IMR-90 (cell line): ENCODE data around the gene PSRC1. TPM values are rescaled to one million over a fixed set of nuclear protein-coding genes. Genes with fewer than 3 reads are reported as not detected.
A peak's percentile ranks its signal among the peaks of the same experiment; 100 is the strongest.

Experiments used
- ATAC-seq: fragments of 200-7000 bp; cut with Tn5 transposase; 2 replicates; pipeline ENCODE4 v1.9.1; 2020; ENCODE audit warnings: low read depth, mild to moderate bottlenecking, moderate library complexity
- BruUV-seq: library from RNA; stranded (reverse); fragments of 400-500 nt; replicated peaks from 2 replicates; lab custom pipeline; 2021; lab: Mats Ljungman, UMichigan
- CTCF ChIA-PET: fragments of 300-600 bp; formaldehyde crosslinking; extraction: SDS; loops from one replicate; lab custom pipeline; 2021; ENCODE audit warnings: antibody characterized with exemption; lab: Yijun Ruan, JAX
- POLR2A ChIA-PET: fragments of 300-600 bp; sonication (Branson Sonifier 250); formaldehyde crosslinking; loops from one replicate; lab custom pipeline; 2022; ENCODE audit warnings: antibody characterized with exemption; ENCODE audit not compliant: unreplicated experiment; lab: Charles Lee
- DNase-seq: peaks from one replicate; pipeline ENCODE4 v3.0.0; 2013
- H2AFZ ChIP-seq: replicated peaks from 2 replicates; pipeline ENCODE3; 2013; ENCODE audit warnings: low read length, mild to moderate bottlenecking; ENCODE audit not compliant: poor library complexity
- H2AK5ac ChIP-seq: 2 replicates; pipeline ENCODE4 v1.6.1; 2013; ENCODE audit warnings: low read depth, low read length, inconsistent platforms
- H2AK9ac ChIP-seq: replicated peaks from 2 replicates; pipeline ENCODE3; 2013; ENCODE audit warnings: mild to moderate bottlenecking, low read depth, low read length, moderate library complexity; ENCODE audit not compliant: poor library complexity
- H2BK120ac ChIP-seq: 2 replicates; pipeline ENCODE4 v1.6.1; 2013; ENCODE audit warnings: low read depth, low read length, inconsistent platforms
- H2BK15ac ChIP-seq: 3 replicates; pipeline ENCODE4 v1.6.1; 2013; ENCODE audit warnings: low read depth, low read length, inconsistent platforms
- H2BK20ac ChIP-seq: 2 replicates; pipeline ENCODE4 v1.6.1; 2013; ENCODE audit warnings: low read depth, mild to moderate bottlenecking, inconsistent platforms, low read length, moderate library complexity
- H2BK5ac ChIP-seq: 2 replicates; pipeline ENCODE4 v1.6.1; 2013; ENCODE audit warnings: mild to moderate bottlenecking, low read depth, low read length, inconsistent platforms; ENCODE audit not compliant: poor library complexity, severe bottlenecking
- H3K14ac ChIP-seq: replicated peaks from 2 replicates; pipeline ENCODE4 v1.6.1; 2013; ENCODE audit warnings: low read depth, low read length, inconsistent platforms
- H3K18ac ChIP-seq: 2 replicates; pipeline ENCODE4 v1.6.1; 2013; ENCODE audit warnings: low read depth, low read length, control low read depth
- H3K23ac ChIP-seq: 2 replicates; pipeline ENCODE4 v1.6.1; 2013; ENCODE audit warnings: low read depth, low read length, inconsistent platforms
- H3K27ac ChIP-seq: 2 replicates; pipeline ENCODE4 v1.5.1; 2013; ENCODE audit warnings: mild to moderate bottlenecking, control low read depth, low read length; ENCODE audit not compliant: insufficient read depth
- H3K27me3 ChIP-seq: 2 replicates; pipeline ENCODE4 v1.6.1; 2013; ENCODE audit warnings: low read length; ENCODE audit not compliant: control insufficient read depth, insufficient read depth
- H3K36me3 ChIP-seq: 2 replicates; pipeline ENCODE4 v1.6.1; 2013; ENCODE audit warnings: low read length, mixed read lengths; ENCODE audit not compliant: control insufficient read depth, insufficient read depth
- H3K4ac ChIP-seq: 2 replicates; pipeline ENCODE4 v1.6.1; 2013; ENCODE audit warnings: low read depth, low read length, inconsistent platforms
- H3K4me1 ChIP-seq: 2 replicates; pipeline ENCODE4 v1.6.1; 2013; ENCODE audit warnings: low read length, mixed read lengths; ENCODE audit not compliant: control insufficient read depth, insufficient read depth
- H3K4me2 ChIP-seq: 2 replicates; pipeline ENCODE4 v1.6.1; 2013; ENCODE audit warnings: low read depth, mild to moderate bottlenecking, control low read depth, low read length, moderate library complexity
- H3K4me3 ChIP-seq: 2 replicates; pipeline ENCODE4 v1.5.1; 2013; ENCODE audit warnings: low read depth, mild to moderate bottlenecking, control low read depth, low read length, moderate library complexity; ENCODE audit not compliant: insufficient read depth
- H3K56ac ChIP-seq: 2 replicates; pipeline ENCODE4 v1.6.1; 2013; ENCODE audit warnings: low read length, inconsistent platforms; ENCODE audit not compliant: insufficient read depth; ENCODE audit errors: extremely low read depth
- H3K79me1 ChIP-seq, 2 experiments: 2 replicates each; pipeline ENCODE4 v1.6.1; 2013; ENCODE audit warnings: low read length in 2 of 2, inconsistent platforms in 1 of 2, low read depth in 1 of 2
- H3K9ac ChIP-seq: 2 replicates; pipeline ENCODE4 v1.6.1; 2013; ENCODE audit warnings: low read depth, low read length, control low read depth
- H3K9me1 ChIP-seq: 2 replicates; pipeline ENCODE4 v1.6.1; 2013; ENCODE audit warnings: low read length, inconsistent platforms; ENCODE audit not compliant: insufficient read depth
- H3K9me3 ChIP-seq: 2 replicates; pipeline ENCODE4 v1.6.1; 2013; ENCODE audit warnings: low read length; ENCODE audit not compliant: control insufficient read depth, insufficient read depth
- H4K20me1 ChIP-seq: 2 replicates; pipeline ENCODE4 v1.6.1; 2013; ENCODE audit warnings: low read length, inconsistent platforms; ENCODE audit not compliant: insufficient read depth
- H4K5ac ChIP-seq: 2 replicates; pipeline ENCODE4 v1.6.1; 2013; ENCODE audit warnings: mild to moderate bottlenecking, low read depth, low read length, control low read depth
- H4K8ac ChIP-seq, 2 experiments: 2 replicates each; pipeline ENCODE4 v1.6.1; 2013; ENCODE audit warnings: low read depth in 2 of 2, low read length in 2 of 2, control low read depth in 1 of 2, inconsistent platforms in 1 of 2
- H4K91ac ChIP-seq: 2 replicates; pipeline ENCODE4 v1.6.1; 2013; ENCODE audit warnings: low read depth, low read length, inconsistent platforms; ENCODE audit not compliant: insufficient read depth
- BHLHE40 ChIP-seq: fragments of 150-350 bp; IDR thresholded peaks from 2 replicates; pipeline ENCODE4 v1.6.1; 2016; ENCODE audit warnings: mild to moderate bottlenecking, low read depth, low read length
- CHD1 ChIP-seq: IDR thresholded peaks from 2 replicates; pipeline ENCODE4 v1.6.1; 2012; ENCODE audit warnings: low read depth, low read length, improper control_type of control experiment
- FOS ChIP-seq: fragments of 150-350 bp; IDR thresholded peaks from 2 replicates; pipeline ENCODE4 v1.6.1; 2016; ENCODE audit warnings: low read depth, low read length
- MAFK ChIP-seq: IDR thresholded peaks from 2 replicates; pipeline ENCODE4 v1.6.1; 2012; ENCODE audit warnings: low read depth, low read length, improper control_type of control experiment
- MXI1 ChIP-seq: IDR thresholded peaks from 2 replicates; pipeline ENCODE4 v1.6.1; 2012; ENCODE audit warnings: low read depth, mild to moderate bottlenecking, low read length, moderate library complexity, borderline replicate concordance
- POLR2A ChIP-seq: IDR thresholded peaks from 2 replicates; pipeline ENCODE4 v1.6.1; 2012; ENCODE audit warnings: mild to moderate bottlenecking, low read depth, low read length
- RFX5 ChIP-seq: IDR thresholded peaks from 2 replicates; pipeline ENCODE4 v1.8.0; 2012; ENCODE audit warnings: low read depth, mild to moderate bottlenecking, low read length, moderate library complexity
- WGBS, 2 experiments: methylation state at CpG; one replicate each; pipeline versions ENCODE4 v1.1.5 to v1.1.7; 2013; ENCODE audit warnings: missing lambda C conversion rate in 2 of 2; ENCODE audit not compliant: insufficient read length in 1 of 2; ENCODE audit errors: extremely low coverage in 2 of 2; 5-methylcytosine and 5-hydroxymethylcytosine counted together
- dilution Hi-C: fragments of 300-500 bp; cut with HindIII; formaldehyde crosslinking; loops from one replicate; pipeline ENCODE4 v1.14.3; 2018; ENCODE audit warnings: low sequenced_read_pairs; ENCODE audit not compliant: unreplicated experiment
- in situ Hi-C: fragments of 300-500 bp; cut with MboI; formaldehyde crosslinking; loops from 3 replicates; pipeline ENCODE4 v1.14.3; 2019; ENCODE audit warnings: low sequenced_read_pairs, inconsistent platforms, mixed read lengths
- intact Hi-C: fragments of 100-400 bp; cut with micrococcal nuclease; formaldehyde crosslinking; loops from 2 replicates; pipeline ENCODE4 v1.10.0; 2022
- polyA plus RNA-seq, 3 experiments: library from polyadenylated mRNA; depleted of rRNA; stranded (reverse); fragments of >200 nt; gene quantifications; 2 replicates each; pipeline ENCODE4 v1.2.3, GENCODE V29; 2012; ENCODE audit warnings: low replicate concordance in 1 of 3
- total RNA-seq: library from RNA; depleted of rRNA; stranded (reverse); fragments of >200 nt; gene quantifications from 2 replicates; pipeline ENCODE4 v1.2.3, GENCODE V29; 2012
- TF ChIP-seq, protein P1 (sequence below): fragments of 150-350 bp; IDR thresholded peaks from 2 replicates; pipeline ENCODE4 v1.6.1; 2016; ENCODE audit warnings: low read depth, mild to moderate bottlenecking, low read length, moderate library complexity, borderline replicate concordance

Gene PSRC1
- total and polyA plus RNA-seq, 2 of the 4 experiments (the other 2 are of a cell fraction), result 34.6 to 40.3 TPM

DNA sequence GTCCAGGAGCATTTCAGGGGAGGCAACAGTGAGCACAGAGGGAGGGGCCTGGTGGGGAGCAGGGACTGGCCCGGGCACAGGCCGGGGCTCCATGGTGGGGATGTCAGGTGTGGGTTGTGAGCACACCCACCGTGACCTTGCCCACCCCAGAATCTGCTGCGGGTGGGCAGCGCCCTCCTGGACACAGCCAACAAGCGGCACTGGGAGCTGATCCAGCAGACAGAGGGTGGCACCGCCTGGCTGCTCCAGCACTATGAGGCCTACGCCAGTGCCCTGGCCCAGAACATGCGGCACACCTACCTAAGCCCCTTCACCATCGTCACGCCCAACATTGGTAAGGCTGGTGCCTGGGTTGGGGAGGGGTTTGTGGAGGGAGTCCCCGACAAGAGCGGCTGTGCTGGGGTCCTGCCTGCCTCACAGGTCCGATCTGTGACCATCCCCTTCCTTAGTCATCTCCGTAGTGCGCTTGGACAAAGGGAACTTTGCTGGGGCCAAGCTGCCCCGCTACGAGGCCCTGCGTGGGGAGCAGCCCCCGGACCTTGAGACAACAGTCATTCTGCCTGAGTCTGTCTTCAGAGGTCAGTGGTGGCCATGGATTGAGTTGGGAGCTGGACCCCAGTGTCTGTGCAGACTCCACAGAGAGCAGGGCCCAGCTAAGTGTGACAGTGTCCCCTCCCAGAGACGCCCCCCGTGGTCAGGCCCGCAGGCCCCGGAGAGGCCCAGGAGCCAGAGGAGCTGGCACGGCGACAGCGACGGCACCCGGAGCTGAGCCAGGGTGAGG lies 14.3 kb downstream of the PSRC1 start:
- in situ Hi-C loops (loop anchor here (10.0 kb wide), 1 partner anchor 266 kb away; the partner anchor contains the start of gene GPR61), dilution Hi-C loops (no loop called here), intact Hi-C loops (no loop called here)
- Histone ChIP-seq H4K8ac (no peak overlapping the region), H3K18ac (no peak overlapping the region), H3K27me3 (no peaks in the 10 kb centered on the region), H2BK5ac (no peak overlapping the region), H3K4me3 (no peak overlapping the region), H2AK9ac (peak overlapping the region; percentile 65), H3K9ac (no peak overlapping the region), H2BK15ac (no peak overlapping the region), H3K36me3 (peaks cover 2% of the 10 kb centered on the region; the same call in 1 of the 2 replicates), H2BK20ac (no peak overlapping the region), H3K56ac (no peak overlapping the region), H2AK5ac (no peak overlapping the region; the same call in 1 of the 2 replicates), H3K9me1 (no peaks in the 10 kb centered on the region), H2BK120ac (no peak overlapping the region), H4K91ac (no peak overlapping the region), H3K79me1 (no peaks in the 10 kb centered on the region), H3K14ac (no peak overlapping the region), H4K5ac (no peak overlapping the region), H3K23ac (no peak overlapping the region), H3K4ac (no peak overlapping the region), H3K27ac (no peak overlapping the region), H4K20me1 (no peaks in the 10 kb centered on the region), H3K4me2 (no peak overlapping the region), H3K4me1 (no peaks in the 10 kb centered on the region), H2AFZ (no peak overlapping the region), H3K9me3 (peaks cover 2% of the 10 kb centered on the region; the same call in 1 of the 2 replicates)
- CTCF ChIA-PET, result no interaction called here
- BruUV-seq, result no TSS peak
- ATAC-seq (no peak), DNase-seq (no peak)
- TF ChIP-seq MAFK (no peak), RFX5 (no peak), FOS (no peak), MXI1 (no peak), BHLHE40 (no peak), CHD1 (no peak), POLR2A (no peak)
- TF ChIP-seq, protein P1, sequence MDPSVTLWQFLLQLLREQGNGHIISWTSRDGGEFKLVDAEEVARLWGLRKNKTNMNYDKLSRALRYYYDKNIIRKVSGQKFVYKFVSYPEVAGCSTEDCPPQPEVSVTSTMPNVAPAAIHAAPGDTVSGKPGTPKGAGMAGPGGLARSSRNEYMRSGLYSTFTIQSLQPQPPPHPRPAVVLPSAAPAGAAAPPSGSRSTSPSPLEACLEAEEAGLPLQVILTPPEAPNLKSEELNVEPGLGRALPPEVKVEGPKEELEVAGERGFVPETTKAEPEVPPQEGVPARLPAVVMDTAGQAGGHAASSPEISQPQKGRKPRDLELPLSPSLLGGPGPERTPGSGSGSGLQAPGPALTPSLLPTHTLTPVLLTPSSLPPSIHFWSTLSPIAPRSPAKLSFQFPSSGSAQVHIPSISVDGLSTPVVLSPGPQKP, result no peak
- 88% methylated on average over 11 of the region's 29 CpGs; no CpG with 5 or more reads in 1 of the 2 experiments for WGBS, 2 experiments
- POLR2A ChIA-PET, result no interaction called here
